Activated naive CD8-positive, alpha-beta T cell treated with anti-CD3 and anti-CD28 coated beads, Interleukin-2, amount 50 U/mL, for 24 hours (primary cell): ENCODE measurements around the gene TRIOBP.
A peak's percentile ranks its signal among the peaks of the same experiment; 100 is the strongest.
"Not testable (repeated sequence)": the region's sequence is repeated elsewhere in the genome, so short reads cannot be mapped to it uniquely, and the experiment has no call there.

Source experiments
- ATAC-seq: fragments of 150-1000 bp; cut with Tn5 transposase; one replicate; pipeline ENCODE4 v1.10.0; 2021
- DNase-seq: peaks from one replicate; pipeline ENCODE4 v3.0.0; 2021
- H3K27ac Mint-ChIP-seq: one replicate; pipeline ENCODE4 v1.8.0; 2021; ENCODE audit warnings: mild to moderate bottlenecking, mixed read lengths
- H3K27me3 Mint-ChIP-seq: one replicate; pipeline ENCODE4 v1.8.0; 2021; ENCODE audit warnings: mixed read lengths
- H3K36me3 Mint-ChIP-seq: one replicate; pipeline ENCODE4 v1.8.0; 2021; ENCODE audit warnings: low read depth, mixed read lengths
- H3K4me1 Mint-ChIP-seq: one replicate; pipeline ENCODE4 v1.8.0; 2021; ENCODE audit warnings: mixed read lengths
- H3K4me3 Mint-ChIP-seq: one replicate; pipeline ENCODE4 v1.8.0; 2021; ENCODE audit warnings: mild to moderate bottlenecking, moderate library complexity, mixed read lengths
- H3K9me3 Mint-ChIP-seq: one replicate; pipeline ENCODE4 v1.8.0; 2021; ENCODE audit warnings: mixed read lengths

TRIOBP gene

DNA sequence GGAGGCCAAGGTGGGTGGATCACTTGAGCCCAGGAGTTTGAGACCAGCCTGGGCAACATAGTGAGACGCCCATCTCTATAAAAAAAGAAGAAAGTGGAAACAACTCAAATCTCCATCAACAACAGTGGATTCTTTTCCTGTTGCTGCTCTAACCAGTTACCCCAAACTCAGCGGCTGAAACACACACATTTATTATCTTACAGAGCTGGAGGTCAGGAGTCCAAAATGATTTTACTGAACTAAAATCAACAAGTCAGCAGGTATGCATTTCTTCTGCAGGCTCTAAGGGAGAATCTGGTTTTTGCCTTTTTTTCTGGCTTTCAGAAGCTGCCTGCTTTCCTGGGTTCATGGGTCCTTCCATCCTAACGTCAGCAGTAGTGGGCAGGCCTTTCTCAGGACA lies 99.2 kb downstream of the TRIOBP start:
- Mint-ChIP-seq H3K4me3 (no peak overlapping the region), H3K36me3 (no peaks in the 10 kb centered on the region), H3K4me1 (no peaks in the 10 kb centered on the region), H3K27me3 (peaks cover 12% of the 10 kb centered on the region), H3K9me3 (no peaks in the 10 kb centered on the region), H3K27ac (no peak overlapping the region)
- ATAC-seq: no peak
- DNase-seq: no peak

- DNase-seq, ATAC-seq, H3K36me3 Mint-ChIP-seq, H3K9me3 Mint-ChIP-seq, H3K27ac Mint-ChIP-seq, H3K4me1 Mint-ChIP-seq, H3K4me3 Mint-ChIP-seq: not testable (repeated sequence)
- H3K27me3 Mint-ChIP-seq: peaks cover 15% of the 10 kb centered on the region
These were observed 100.4 kb downstream of the TRIOBP start for GRCh38 chr22:37797259-37797658.

DNA sequence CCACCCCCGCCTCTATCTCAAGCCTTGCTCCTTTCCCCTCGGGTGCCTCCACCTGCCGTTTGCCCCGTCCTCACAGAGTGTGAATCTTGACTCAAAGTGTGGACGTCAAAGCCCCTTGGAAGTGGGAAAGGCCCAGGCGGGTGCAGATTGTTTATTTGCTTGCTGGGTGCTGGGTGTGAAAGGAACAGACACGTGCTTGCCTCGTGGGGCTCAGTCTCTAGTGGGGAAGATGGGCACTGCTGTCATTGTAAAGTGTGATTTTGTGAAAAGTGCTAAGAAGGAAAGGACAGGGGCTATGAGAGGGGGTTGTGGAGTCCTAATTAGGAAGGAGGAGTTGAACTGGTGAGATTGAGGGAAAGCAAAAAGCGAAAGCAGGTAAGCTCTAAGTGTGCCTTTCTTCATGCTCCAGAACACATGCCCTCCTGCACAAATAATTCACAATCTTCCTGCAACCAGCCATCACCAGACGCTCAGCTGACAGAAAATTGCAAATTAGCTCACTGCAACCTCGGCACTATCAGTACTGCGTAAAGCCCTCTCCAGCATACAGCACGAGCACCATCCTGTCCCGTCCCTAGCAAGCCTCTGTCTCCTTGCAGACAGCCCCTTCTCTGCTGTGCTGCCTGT lies 101.1 kb downstream of the TRIOBP start:
- no peaks in the 10 kb centered on the region for H3K36me3 Mint-ChIP-seq
- H3K4me3 Mint-ChIP-seq: no peak overlapping the region
- H3K27ac Mint-ChIP-seq: no peak overlapping the region
- H3K27me3 Mint-ChIP-seq: peaks cover 19% of the 10 kb centered on the region
- H3K9me3 Mint-ChIP-seq: no peaks in the 10 kb centered on the region
- ATAC-seq: no peak
- H3K4me1 Mint-ChIP-seq: peaks cover 6% of the 10 kb centered on the region
- no peak for DNase-seq

DNA sequence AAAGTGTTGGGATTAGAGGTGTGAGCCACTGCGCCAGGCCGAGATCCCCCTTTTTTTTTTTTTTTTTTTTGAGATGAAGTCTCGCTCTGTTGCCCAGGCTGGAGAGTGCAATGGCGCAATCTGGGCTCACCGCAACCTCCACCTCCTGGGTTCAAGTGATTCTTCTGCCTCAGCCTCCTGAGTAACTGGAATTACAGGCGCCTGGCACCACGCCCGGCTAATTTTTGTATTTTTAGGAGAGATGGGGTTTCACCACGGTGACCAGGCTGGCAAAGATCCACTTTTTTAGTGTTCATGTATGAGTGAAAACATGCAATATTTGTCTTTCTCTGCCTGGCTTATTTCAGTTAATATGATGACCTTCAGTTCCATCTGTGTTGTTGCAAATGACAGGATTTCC lies 103.1 kb downstream of the TRIOBP start:
- not testable (repeated sequence) for H3K4me3 Mint-ChIP-seq, H3K36me3 Mint-ChIP-seq, DNase-seq, H3K27ac Mint-ChIP-seq, ATAC-seq, H3K9me3 Mint-ChIP-seq
- Mint-ChIP-seq H3K27me3 (peaks cover 31% of the 10 kb centered on the region), H3K4me1 (peaks cover 16% of the 10 kb centered on the region)

GRCh38 chr22:37801946-37802309 lies 105.1 kb downstream of the TRIOBP start:
- Mint-ChIP-seq H3K9me3 (no peaks in the 10 kb centered on the region), H3K4me3 (no peak overlapping the region), H3K36me3 (no peaks in the 10 kb centered on the region), H3K27ac (no peak overlapping the region), H3K4me1 (peaks cover 25% of the 10 kb centered on the region), H3K27me3 (peaks cover 49% of the 10 kb centered on the region)
- no peak for ATAC-seq
- no peak for DNase-seq

DNA sequence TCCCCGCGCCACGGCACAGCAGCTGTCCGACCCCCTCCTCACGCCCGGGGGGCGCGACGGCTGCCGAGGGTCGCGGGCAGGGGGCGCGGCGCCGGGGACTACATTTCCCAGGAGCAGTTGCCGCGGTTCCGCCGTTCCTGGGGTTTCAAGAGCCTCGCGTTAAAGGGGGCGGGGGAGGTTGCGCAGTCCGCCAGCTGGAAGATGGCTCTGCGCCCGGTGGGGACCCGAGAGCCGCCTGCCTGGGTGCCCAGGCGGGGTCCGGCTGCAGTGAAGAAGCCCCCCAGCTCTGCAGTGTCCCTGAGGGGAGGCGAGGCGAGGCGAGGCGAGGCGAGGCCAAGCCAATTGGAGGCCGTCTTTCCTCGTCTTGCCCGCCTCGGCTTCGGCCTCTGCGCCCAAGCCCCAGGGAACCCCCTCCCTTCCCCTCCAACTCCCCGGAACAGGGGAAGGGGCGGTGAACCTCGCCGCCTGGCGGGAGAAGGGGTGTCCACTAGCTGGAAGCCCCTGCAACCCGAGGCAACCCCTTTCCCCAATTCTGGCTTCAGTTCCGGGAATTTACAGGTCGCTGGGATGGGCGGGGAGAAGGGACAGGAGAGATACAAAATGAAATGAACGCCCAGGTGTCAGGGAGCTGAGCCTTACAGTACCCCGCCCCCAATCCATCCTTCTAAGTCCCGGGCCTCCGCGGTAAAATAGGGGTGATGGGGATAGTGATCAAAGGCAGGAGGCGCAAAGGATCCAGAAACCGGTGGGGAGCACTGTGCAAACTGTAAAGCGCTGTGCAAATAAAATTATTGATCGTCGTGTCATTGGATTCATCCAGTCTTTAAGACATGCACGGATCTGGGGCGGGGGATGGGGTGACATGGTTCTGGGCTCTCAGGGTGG lies 105.7 kb downstream of the TRIOBP start:
- no peaks in the 10 kb centered on the region for H3K36me3 Mint-ChIP-seq
- ATAC-seq (no peak), DNase-seq (peak; percentile 23)
- H3K4me1 Mint-ChIP-seq: peaks cover 31% of the 10 kb centered on the region
- H3K9me3 Mint-ChIP-seq: no peaks in the 10 kb centered on the region
- H3K27ac Mint-ChIP-seq: no peak overlapping the region
- H3K27me3 Mint-ChIP-seq: peaks cover 54% of the 10 kb centered on the region
- peak overlapping the region; percentile 47 for H3K4me3 Mint-ChIP-seq

DNA sequence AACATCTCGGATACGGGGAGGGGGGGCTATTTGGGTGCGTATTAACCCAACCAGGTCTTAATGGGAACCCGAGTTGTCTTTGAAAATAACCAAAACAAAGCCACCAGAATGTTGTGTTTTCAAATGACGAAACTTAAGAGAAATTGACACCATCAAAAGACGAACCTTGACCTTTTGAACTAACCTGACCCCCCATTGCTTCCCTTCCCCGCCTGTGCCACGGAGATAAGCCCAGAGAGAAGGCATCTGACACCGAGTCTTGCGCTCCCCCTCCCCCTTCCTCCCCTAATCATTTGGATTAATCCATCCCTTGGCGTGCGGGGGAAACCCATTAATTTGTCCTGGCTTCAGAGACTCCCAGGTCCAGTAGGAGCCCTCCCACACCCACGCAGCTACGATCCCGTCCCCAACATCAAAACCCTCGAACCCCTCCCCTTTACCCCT lies 106.4 kb downstream of the TRIOBP start:
- DNase-seq: no peak
- no peak overlapping the region for H3K27ac Mint-ChIP-seq
- H3K4me1 Mint-ChIP-seq: peaks cover 34% of the 10 kb centered on the region
- H3K9me3 Mint-ChIP-seq: no peaks in the 10 kb centered on the region
- peaks cover 58% of the 10 kb centered on the region for H3K27me3 Mint-ChIP-seq
- no peaks in the 10 kb centered on the region for H3K36me3 Mint-ChIP-seq
- no peak for ATAC-seq
- H3K4me3 Mint-ChIP-seq: peak overlapping the region; percentile 47

DNA sequence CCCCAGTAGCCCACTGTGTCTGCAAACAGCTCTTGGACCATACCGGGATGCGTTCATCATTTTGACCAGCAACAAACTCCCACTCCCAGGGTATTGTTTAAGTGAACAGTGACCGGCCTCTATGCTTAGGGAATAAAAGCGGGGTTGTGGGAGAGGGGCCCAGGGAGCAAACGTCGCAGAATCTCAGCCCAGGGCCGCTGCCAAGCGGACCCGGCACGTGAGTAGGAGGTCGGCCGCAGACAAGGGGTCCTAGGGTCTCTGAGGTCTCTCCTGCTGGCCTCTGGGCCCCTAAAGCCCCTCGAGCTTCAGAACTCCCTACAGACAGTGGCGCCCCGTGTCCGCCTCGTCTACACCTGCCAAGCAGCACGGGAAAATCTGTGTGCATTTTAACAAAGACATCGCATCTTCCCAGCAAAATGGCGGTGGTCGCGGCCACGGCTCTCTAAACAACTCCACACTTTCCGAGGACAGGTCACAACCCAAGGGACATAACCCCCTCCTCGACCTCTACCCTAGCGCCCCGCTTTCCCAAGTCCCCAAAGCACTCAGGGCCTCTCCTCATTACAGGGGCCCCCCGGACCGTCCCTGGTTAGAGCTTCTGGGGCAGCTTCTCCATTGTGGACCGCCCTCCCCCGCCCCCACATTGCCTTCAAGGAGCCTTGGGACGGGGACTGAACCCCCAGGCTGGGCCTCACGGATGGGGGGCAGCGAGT lies 106.9 kb downstream of the TRIOBP start:
- Mint-ChIP-seq H3K36me3 (no peaks in the 10 kb centered on the region), H3K4me1 (peaks cover 38% of the 10 kb centered on the region), H3K27me3 (peaks cover 63% of the 10 kb centered on the region), H3K4me3 (peak overlapping the region; percentile 22), H3K9me3 (no peaks in the 10 kb centered on the region), H3K27ac (no peak overlapping the region)
- DNase-seq: no peak
- no peak for ATAC-seq

- no peak for ATAC-seq
- H3K9me3 Mint-ChIP-seq: no peaks in the 10 kb centered on the region
- peaks cover 64% of the 10 kb centered on the region for H3K27me3 Mint-ChIP-seq
- no peak for DNase-seq
- peaks cover 40% of the 10 kb centered on the region for H3K4me1 Mint-ChIP-seq
- peak overlapping the region; percentile 22 for H3K4me3 Mint-ChIP-seq
- no peaks in the 10 kb centered on the region for H3K36me3 Mint-ChIP-seq
- H3K27ac Mint-ChIP-seq: no peak overlapping the region
These were observed 107.6 kb downstream of the TRIOBP start for GRCh38 chr22:37804352-37804880.

GRCh38 chr22:37804881-37805809 lies 108.3 kb downstream of the TRIOBP start:
- Mint-ChIP-seq H3K4me3 (peak overlapping the region; percentile 63), H3K36me3 (no peaks in the 10 kb centered on the region), H3K27ac (no peak overlapping the region), H3K4me1 (peaks cover 40% of the 10 kb centered on the region), H3K9me3 (no peaks in the 10 kb centered on the region), H3K27me3 (peaks cover 65% of the 10 kb centered on the region)
- peak; percentile 79 for DNase-seq
- ATAC-seq: peak; percentile 25

GRCh38 chr22:37805810-37806277 lies 109.0 kb downstream of the TRIOBP start:
- H3K27ac Mint-ChIP-seq: no peak overlapping the region
- peaks cover 40% of the 10 kb centered on the region for H3K4me1 Mint-ChIP-seq
- H3K36me3 Mint-ChIP-seq: no peaks in the 10 kb centered on the region
- DNase-seq (no peak), ATAC-seq (no peak)
- no peaks in the 10 kb centered on the region for H3K9me3 Mint-ChIP-seq
- H3K4me3 Mint-ChIP-seq: peak overlapping the region; percentile 63
- H3K27me3 Mint-ChIP-seq: peaks cover 62% of the 10 kb centered on the region

DNA sequence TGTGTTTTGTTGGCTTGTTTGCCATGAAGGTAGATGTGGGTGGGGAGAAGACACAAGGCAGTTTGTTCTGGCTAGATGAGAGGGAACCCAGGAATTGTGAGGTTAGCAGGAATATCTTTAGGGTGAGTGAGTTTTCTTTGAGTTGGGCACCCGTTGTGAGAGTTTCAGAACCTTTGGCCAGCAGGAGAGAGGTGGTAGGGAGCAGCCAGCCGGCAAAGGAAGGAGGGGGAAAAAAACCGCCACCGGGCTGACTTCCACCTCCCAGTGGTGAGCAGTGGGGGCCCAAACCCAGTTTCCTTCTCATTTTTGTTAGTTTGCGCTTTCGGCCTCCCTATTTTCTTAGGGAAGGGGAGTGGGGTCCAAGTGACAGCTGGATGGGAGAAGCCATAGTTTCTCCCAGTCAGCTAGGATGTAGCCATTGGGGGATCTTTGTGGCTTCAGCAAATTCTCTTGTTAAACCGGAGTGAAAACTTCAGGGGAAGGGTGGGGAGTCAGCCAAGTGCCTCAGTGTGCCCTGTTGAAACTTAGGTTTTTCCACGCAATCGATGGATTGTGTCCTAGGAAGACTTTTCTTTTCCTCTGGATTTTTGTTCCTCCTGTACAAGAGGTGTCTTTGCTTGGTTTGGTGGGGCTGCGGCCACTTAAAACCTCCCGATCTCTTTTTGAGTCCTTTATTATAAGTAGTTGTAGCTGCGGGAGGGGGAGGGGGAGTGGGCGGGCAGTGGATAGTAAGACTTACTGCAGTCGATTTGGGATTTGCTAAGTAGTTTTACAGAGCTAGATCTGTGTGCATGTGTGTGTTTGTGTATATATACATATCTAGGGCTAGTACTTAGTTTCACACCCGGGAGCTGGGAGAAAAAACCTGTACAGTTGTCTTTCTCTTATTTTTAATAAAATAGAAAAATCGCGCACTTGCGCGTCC lies 109.8 kb downstream of the TRIOBP start:
- ATAC-seq (no peak), DNase-seq (no peak)
- Mint-ChIP-seq H3K9me3 (no peaks in the 10 kb centered on the region), H3K27ac (no peak overlapping the region), H3K36me3 (no peaks in the 10 kb centered on the region), H3K4me3 (peak overlapping the region; percentile 63), H3K4me1 (peaks cover 40% of the 10 kb centered on the region), H3K27me3 (peaks cover 61% of the 10 kb centered on the region)
